Kidney (tissue), 14 donors: ENCODE data around the gene ZNF317. TPM values are rescaled to one million over a fixed set of nuclear protein-coding genes. Genes with fewer than 3 reads are reported as not detected.

Source experiments
- DNase-seq, 5 donors: peaks; one replicate each; pipeline ENCODE4 v3.0.0-alpha.2; 2013 to 2020
- FAIRE-seq: peaks from 2 replicates; lab custom pipeline; 2012; peaks lifted over from hg19 to GRCh38; lab: Jason Lieb, UNC
- H3K27ac ChIP-seq, 2 donors: one replicate each; pipeline ENCODE4 v1.7.0; 2013; ENCODE audit warnings: low read depth in 2 of 2, low read length in 2 of 2, inconsistent platforms in 1 of 2
- H3K27me3 ChIP-seq: one replicate; pipeline ENCODE4 v1.7.1; 2013; ENCODE audit warnings: low read length, inconsistent platforms; ENCODE audit not compliant: control insufficient read depth, insufficient read depth
- H3K36me3 ChIP-seq, 3 donors: one replicate each; pipeline versions ENCODE4 v1.7.0 to v1.7.1; 2013; ENCODE audit warnings: low read length in 3 of 3, control low read depth in 1 of 3, inconsistent platforms in 1 of 3; ENCODE audit not compliant: insufficient read depth in 3 of 3, control insufficient read depth in 2 of 3
- H3K4me1 ChIP-seq, 3 donors: one replicate each; pipeline versions ENCODE4 v1.7.0 to v1.7.1; 2013; ENCODE audit warnings: low read length in 3 of 3, inconsistent platforms in 1 of 3, low read depth in 1 of 3; ENCODE audit not compliant: control insufficient read depth in 2 of 3, insufficient read depth in 2 of 3
- H3K4me3 ChIP-seq, 3 donors: one replicate each; pipeline versions ENCODE4 v1.7.0 to v1.8.1; 2013; ENCODE audit warnings: low read length in 3 of 3, control low read depth in 1 of 3, inconsistent platforms in 1 of 3
- H3K9ac ChIP-seq, 3 donors: one replicate each; pipeline versions ENCODE4 v1.7.0 to v1.7.1; 2013; ENCODE audit warnings: low read length in 3 of 3, control low read depth in 1 of 3, inconsistent platforms in 1 of 3
- H3K9me3 ChIP-seq, 3 donors: one replicate each; pipeline versions ENCODE4 v1.7.0 to v1.7.1; 2013; ENCODE audit warnings: low read length in 3 of 3, control low read depth in 1 of 3, inconsistent platforms in 1 of 3; ENCODE audit not compliant: control insufficient read depth in 2 of 3, insufficient read depth in 1 of 3
- CTCF ChIP-seq: IDR thresholded peaks from 3 replicates; pipeline ENCODE4 v1.5.1; 2012; ENCODE audit warnings: mild to moderate bottlenecking, moderate library complexity, borderline replicate concordance; ENCODE audit not compliant: insufficient read depth; ENCODE audit errors: extremely low read depth
- intact Hi-C: fragments of 100-400 bp; cut with DNase I; formaldehyde crosslinking; loops from one replicate; pipeline ENCODE4 v1.11.1; 2022
- polyA plus RNA-seq: library from polyadenylated mRNA; stranded (reverse); fragments of 350-450 nt; fragmentation: Illumina TruSeq; extraction: RNeasy Lipid Tissue Mini Kit (QIAGEN cat#74804); gene quantifications from one replicate; pipeline ENCODE4 v1.2.3, GENCODE V29; 2014; ENCODE audit warnings: low read depth, low replicate concordance; ENCODE audit not compliant: insufficient read depth
- total RNA-seq: library from RNA; stranded (reverse); fragmentation: NEBNext Ultra II Directional; extraction: Animal tissue kit (Norgen Biotek cat#: 25700); gene quantifications from one replicate; pipeline ENCODE4 v1.2.1, GENCODE V29; 2021
- donor health status: control.
- donor health status: control.
- donor health status: control.
- donor health status: control.
- donor health status: control.
- donor health status: DM: yes; HTN: yes; CAD: no.
- donor health status: Normal renal cell carcinoma (clear cell type).

The ZNF317 gene
- total and polyA plus RNA-seq, 2 donors from 2014 or later, result 30.2 to 32.6 TPM

GRCh38 chr19:9144920-9145319 is 4.7 kb downstream of the ZNF317 start:
- Histone ChIP-seq H3K4me3 (no peak overlapping the region), H3K9me3 (peaks cover 3 to 12% (median 4%) of the 10 kb centered on the region in 3 donors), H3K9ac (no peak overlapping the region), H3K36me3 (peaks cover 0 to 5% (median 0%) of the 10 kb centered on the region in 3 donors), H3K27me3 (no peaks in the 10 kb centered on the region), H3K4me1 (peaks cover 0 to 8% (median 3%) of the 10 kb centered on the region in 3 donors), H3K27ac (no peak overlapping the region)
- intact Hi-C loops, result no loop called here
- peak in 2 of 5 donors; percentile 10 to 14 for DNase-seq
- TF ChIP-seq CTCF, result no peak
- FAIRE-seq, result no peak

DNA sequence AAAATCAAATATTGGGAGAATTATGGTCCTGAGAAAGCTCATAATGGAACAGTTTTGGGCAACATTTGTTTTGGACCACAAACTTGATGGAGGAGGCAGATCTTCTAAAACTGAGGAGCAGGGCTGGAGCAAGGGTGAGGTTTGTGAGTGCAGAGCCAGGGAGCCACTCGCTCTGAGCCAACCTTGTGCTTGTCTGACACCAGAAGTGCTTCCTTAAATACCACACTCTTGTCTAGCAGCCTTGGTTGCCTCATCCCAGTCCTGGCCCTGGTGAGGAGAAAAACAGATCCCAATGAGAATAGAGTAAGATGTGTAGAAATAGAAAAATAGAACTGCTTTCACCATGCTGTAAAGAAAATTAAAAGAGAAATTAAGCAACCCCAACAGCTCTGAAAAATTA is 6.7 kb downstream of the ZNF317 start:
- H3K9me3 ChIP-seq, result peaks cover 3 to 12% (median 4%) of the 10 kb centered on the region in 3 donors
- TF ChIP-seq CTCF, result no peak
- intact Hi-C loops, result no loop called here
- no peak for DNase-seq
- H3K4me3 ChIP-seq, result no peak overlapping the region
- no peak overlapping the region for H3K9ac ChIP-seq
- H3K27ac ChIP-seq, result no peak overlapping the region
- FAIRE-seq, result no peak
- no peaks in the 10 kb centered on the region for H3K4me1 ChIP-seq
- no peaks in the 10 kb centered on the region for H3K27me3 ChIP-seq
- peaks cover 0 to 5% (median 0%) of the 10 kb centered on the region in 3 donors for H3K36me3 ChIP-seq

GRCh38 chr19:9148697-9149096 is 8.5 kb downstream of the ZNF317 start:
- no peak for FAIRE-seq
- H3K27ac ChIP-seq, result no peak overlapping the region
- no peaks in the 10 kb centered on the region for H3K4me1 ChIP-seq
- H3K4me3 ChIP-seq, result no peak overlapping the region
- H3K36me3 ChIP-seq, result peaks cover 0 to 7% (median 2%) of the 10 kb centered on the region in 3 donors
- no peak for DNase-seq
- H3K9me3 ChIP-seq, result peaks cover 4 to 18% (median 5%) of the 10 kb centered on the region in 3 donors
- no peaks in the 10 kb centered on the region for H3K27me3 ChIP-seq
- no peak for TF ChIP-seq CTCF
- no peak overlapping the region for H3K9ac ChIP-seq
- intact Hi-C loops, result no loop called here

GRCh38 chr19:9149997-9150396 is 9.8 kb downstream of the ZNF317 start:
- Histone ChIP-seq H3K36me3 (peaks cover 0 to 7% (median 2%) of the 10 kb centered on the region in 3 donors), H3K4me1 (no peaks in the 10 kb centered on the region), H3K4me3 (no peak overlapping the region), H3K27ac (no peak overlapping the region), H3K9me3 (peaks cover 4 to 12% (median 4%) of the 10 kb centered on the region in 3 donors), H3K9ac (no peak overlapping the region), H3K27me3 (no peaks in the 10 kb centered on the region)
- intact Hi-C loops, result no loop called here
- no peak for TF ChIP-seq CTCF
- DNase-seq (no peak), FAIRE-seq (no peak)
